Fibroblast of the aortic adventitia (primary cell): ENCODE measurements around the gene FAM163A. TPM values are rescaled to one million over a fixed set of nuclear protein-coding genes. Genes with fewer than 3 reads are reported as not detected.

Experiments
- DNase-seq: peaks from one replicate; pipeline ENCODE4 v3.0.0-alpha.2; 2010; ENCODE audit warnings: low read depth
- H3K4me3 ChIP-seq: 2 replicates; pipeline ENCODE4 v1.5.1; 2011; ENCODE audit warnings: low read depth, mild to moderate bottlenecking, control low read depth, low read length, moderate library complexity
- CTCF ChIP-seq: IDR thresholded peaks from 2 replicates; pipeline ENCODE4 v1.5.1; 2011; ENCODE audit warnings: mild to moderate bottlenecking, low read length, control low read depth, inconsistent platforms; ENCODE audit not compliant: insufficient read depth
- total RNA-seq: library from RNA; depleted of rRNA; stranded (reverse); fragments of >200 nt; gene quantifications from 2 replicates; pipeline ENCODE4 v1.2.3, GENCODE V29; 2012; ENCODE audit warnings: low replicate concordance

Gene FAM163A
- total RNA-seq, 1 donor: not detected

DNA sequence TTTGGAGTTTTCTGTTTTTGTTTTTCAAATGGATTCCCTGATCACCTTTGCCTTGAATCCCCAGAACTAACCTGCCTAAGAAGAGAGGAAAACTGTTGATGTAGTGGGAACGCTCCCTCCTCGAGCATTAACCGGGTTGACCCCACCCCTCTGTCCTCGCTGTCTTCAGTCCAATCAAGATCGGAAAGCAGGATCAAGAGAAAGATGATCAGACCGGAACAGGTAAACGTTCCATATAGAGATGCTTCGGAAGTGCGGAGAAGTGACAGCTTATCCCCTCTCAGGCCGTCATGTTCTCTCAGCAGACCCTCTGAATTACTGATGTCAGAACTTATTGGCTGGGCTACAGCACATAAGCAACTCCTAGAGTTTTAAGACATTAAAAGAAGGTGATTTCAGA, 800 bp upstream of the FAM163A start:
- H3K4me3 ChIP-seq: no peak overlapping the region
- no peak for TF ChIP-seq CTCF
- DNase-seq: no peak

DNA sequence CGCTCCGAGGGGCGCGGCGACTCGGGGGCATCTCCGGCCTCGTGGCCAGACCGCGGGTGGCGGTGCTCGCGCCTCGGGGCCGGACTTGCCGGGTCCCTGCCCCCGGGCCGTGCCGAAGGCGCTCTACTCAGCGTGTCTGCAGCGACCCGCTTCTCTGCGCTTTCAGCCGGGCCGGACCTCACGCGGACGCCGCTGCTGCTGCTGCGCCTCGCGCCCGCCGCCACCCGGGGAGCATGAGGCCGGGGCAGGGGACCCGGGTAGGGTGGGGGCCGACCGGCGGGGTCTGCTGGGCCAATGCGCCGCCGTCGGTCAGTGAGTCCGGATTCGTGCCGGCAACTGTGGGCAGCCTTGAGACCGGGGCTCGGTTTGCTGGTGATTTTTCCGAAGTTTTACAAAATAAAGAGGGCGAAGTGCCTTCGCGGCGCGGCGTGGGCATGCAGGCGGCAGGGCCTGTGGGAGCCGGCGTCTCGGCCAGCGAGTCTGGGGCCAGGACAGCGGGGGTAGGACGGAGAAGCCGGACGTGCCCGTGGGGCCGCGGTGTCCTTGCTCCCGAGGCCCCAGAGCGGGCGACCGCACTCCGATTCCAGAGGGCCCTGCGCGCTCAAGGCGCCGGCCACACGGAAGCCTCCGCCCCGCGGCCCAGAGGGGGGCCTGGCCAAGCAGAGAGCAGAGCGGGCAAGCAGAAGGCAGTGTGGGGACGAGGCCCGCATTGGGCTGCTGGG, 749 bp downstream of the FAM163A start:
- no peak for DNase-seq
- TF ChIP-seq CTCF: no peak
- H3K4me3 ChIP-seq: no peak overlapping the region

GRCh38 chr1:179744401-179745130, 1.5 kb downstream of the FAM163A start:
- no peak overlapping the region for H3K4me3 ChIP-seq
- no peak for TF ChIP-seq CTCF
- DNase-seq: no peak

DNA sequence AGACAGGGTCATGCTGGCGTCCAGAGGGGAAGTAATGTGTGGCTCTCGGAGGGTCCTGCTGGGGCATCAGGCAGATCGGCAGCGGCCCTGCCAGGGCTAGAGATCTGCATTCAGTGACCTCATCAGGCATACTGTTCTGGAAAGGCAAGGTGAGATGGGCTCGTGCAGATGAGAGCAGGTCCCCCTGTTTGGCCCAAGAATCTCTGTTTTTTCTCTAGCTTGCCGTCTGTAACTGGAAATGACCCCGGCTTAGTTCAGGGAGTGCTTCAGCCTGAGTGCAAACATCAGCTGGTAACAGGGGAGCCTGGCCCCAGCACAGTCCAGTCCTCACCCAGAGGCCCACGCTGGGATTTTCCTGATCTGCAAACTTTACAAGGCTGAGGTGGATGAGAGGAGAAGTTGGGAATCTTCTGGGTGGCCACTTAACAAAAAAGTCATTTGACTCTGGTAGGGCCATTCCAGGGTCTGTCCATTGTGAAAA, 2.1 kb downstream of the FAM163A start:
- H3K4me3 ChIP-seq: no peak overlapping the region
- no peak for DNase-seq
- TF ChIP-seq CTCF: no peak

- TF ChIP-seq CTCF: no peak
- H3K4me3 ChIP-seq: no peak overlapping the region
- no peak for DNase-seq
Observed at GRCh38 chr1:179745743-179746142, 2.7 kb downstream of the FAM163A start.

GRCh38 chr1:179747611-179748010, 4.5 kb downstream of the FAM163A start:
- no peak for TF ChIP-seq CTCF
- DNase-seq: no peak
- H3K4me3 ChIP-seq: no peak overlapping the region
